IPS-15b (cell line): ENCODE results near the gene TUBA1A.
"Not testable (repeated sequence)": the region's sequence is repeated elsewhere in the genome, so short reads cannot be mapped to it uniquely, and the experiment has no call there.

Source experiments
- H3K27me3 ChIP-seq: one replicate; pipeline ENCODE4 v1.6.1; 2013; ENCODE audit warnings: low read length; ENCODE audit not compliant: control insufficient read depth, insufficient read depth
- H3K36me3 ChIP-seq: one replicate; pipeline ENCODE4 v1.6.1; 2013; ENCODE audit warnings: low read length; ENCODE audit not compliant: control insufficient read depth, insufficient read depth
- H3K4me1 ChIP-seq: one replicate; pipeline ENCODE4 v1.6.1; 2013; ENCODE audit warnings: mild to moderate bottlenecking, low read length; ENCODE audit not compliant: control insufficient read depth, insufficient read depth
- H3K4me3 ChIP-seq: one replicate; pipeline ENCODE4 v1.5.1; 2013; ENCODE audit warnings: low read depth, low read length
- H3K9ac ChIP-seq: one replicate; pipeline ENCODE4 v1.6.1; 2013; ENCODE audit warnings: low read depth, mild to moderate bottlenecking, low read length
- H3K9me3 ChIP-seq: one replicate; pipeline ENCODE4 v1.6.1; 2013; ENCODE audit warnings: mild to moderate bottlenecking, low read length; ENCODE audit not compliant: control insufficient read depth, insufficient read depth

TUBA1A gene

GRCh38 chr12:49198431-49199155, 9.7 kb upstream of the TUBA1A start:
- H3K36me3 ChIP-seq = no peaks in the 10 kb centered on the region
- no peaks in the 10 kb centered on the region for H3K9me3 ChIP-seq
- no peak overlapping the region for H3K4me3 ChIP-seq
- H3K9ac ChIP-seq = no peak overlapping the region
- H3K4me1 ChIP-seq = peaks cover 16% of the 10 kb centered on the region
- no peaks in the 10 kb centered on the region for H3K27me3 ChIP-seq

- Histone ChIP-seq H3K27me3 (no peaks in the 10 kb centered on the region), H3K4me3 (no peak overlapping the region), H3K4me1 (peaks cover 16% of the 10 kb centered on the region), H3K9ac (no peak overlapping the region), H3K36me3 (no peaks in the 10 kb centered on the region), H3K9me3 (no peaks in the 10 kb centered on the region)
Measured at GRCh38 chr12:49197256-49197655, 8.4 kb upstream of the TUBA1A start.

- H3K4me1 ChIP-seq = peaks cover 8% of the 10 kb centered on the region
- H3K27me3 ChIP-seq = no peaks in the 10 kb centered on the region
- H3K9ac ChIP-seq = no peak overlapping the region
- no peaks in the 10 kb centered on the region for H3K36me3 ChIP-seq
- no peak overlapping the region for H3K4me3 ChIP-seq
- no peaks in the 10 kb centered on the region for H3K9me3 ChIP-seq
Measured at GRCh38 chr12:49195736-49196135, 6.9 kb upstream of the TUBA1A start.

- H3K36me3 ChIP-seq, H3K4me1 ChIP-seq, H3K9me3 ChIP-seq, H3K27me3 ChIP-seq, H3K4me3 ChIP-seq, H3K9ac ChIP-seq: not testable (repeated sequence)
Measured at GRCh38 chr12:49193746-49194145, 4.9 kb upstream of the TUBA1A start.

- not testable (repeated sequence) for H3K9me3 ChIP-seq, H3K27me3 ChIP-seq, H3K9ac ChIP-seq, H3K4me1 ChIP-seq, H3K4me3 ChIP-seq, H3K36me3 ChIP-seq
Measured at GRCh38 chr12:49191498-49191897, 2.6 kb upstream of the TUBA1A start.

- peaks cover 2% of the 10 kb centered on the region for H3K4me1 ChIP-seq
- H3K9me3 ChIP-seq = no peaks in the 10 kb centered on the region
- H3K4me3 ChIP-seq = no peak overlapping the region
- no peaks in the 10 kb centered on the region for H3K36me3 ChIP-seq
- H3K9ac ChIP-seq = no peak overlapping the region
- H3K27me3 ChIP-seq = no peaks in the 10 kb centered on the region
Measured at GRCh38 chr12:49190974-49191373, 2.1 kb upstream of the TUBA1A start.

GRCh38 chr12:49189731-49190716, 1.1 kb upstream of the TUBA1A start:
- H3K9ac ChIP-seq = no peak overlapping the region
- H3K4me3 ChIP-seq = no peak overlapping the region

GRCh38 chr12:49188201-49188915, 522 bp downstream of the TUBA1A start:
- Histone ChIP-seq H3K36me3 (no peaks in the 10 kb centered on the region), H3K9ac (peak overlapping the region; percentile 65), H3K4me1 (peaks cover 2% of the 10 kb centered on the region), H3K27me3 (no peaks in the 10 kb centered on the region), H3K4me3 (peak overlapping the region; percentile 91), H3K9me3 (no peaks in the 10 kb centered on the region)

More at GRCh38 chr12:49189731-49190716, 1.1 kb upstream of the TUBA1A start:
- H3K27me3 ChIP-seq = no peaks in the 10 kb centered on the region
- peaks cover 2% of the 10 kb centered on the region for H3K4me1 ChIP-seq
- H3K36me3 ChIP-seq = no peaks in the 10 kb centered on the region
- no peaks in the 10 kb centered on the region for H3K9me3 ChIP-seq

- no peaks in the 10 kb centered on the region for H3K36me3 ChIP-seq
- peaks cover 2% of the 10 kb centered on the region for H3K4me1 ChIP-seq
- no peak overlapping the region for H3K4me3 ChIP-seq
- H3K9ac ChIP-seq = no peak overlapping the region
- H3K9me3 ChIP-seq = no peaks in the 10 kb centered on the region
- no peaks in the 10 kb centered on the region for H3K27me3 ChIP-seq
Measured at GRCh38 chr12:49187184-49187583, 1.7 kb downstream of the TUBA1A start.

- not testable (repeated sequence) for H3K27me3 ChIP-seq, H3K4me3 ChIP-seq, H3K9ac ChIP-seq, H3K4me1 ChIP-seq, H3K9me3 ChIP-seq, H3K36me3 ChIP-seq
Measured at GRCh38 chr12:49186307-49186706, 2.6 kb downstream of the TUBA1A start.

GRCh38 chr12:49184697-49185096, 4.2 kb downstream of the TUBA1A start:
- not testable (repeated sequence) for H3K27me3 ChIP-seq, H3K36me3 ChIP-seq, H3K9ac ChIP-seq, H3K4me1 ChIP-seq, H3K9me3 ChIP-seq, H3K4me3 ChIP-seq
